Activated T-helper 1 cell treated with anti-CD3 and anti-CD28 coated beads, Interleukin-2, amount 50 U/mL, for 16 hours (primary cell): ENCODE measurements around the gene NDUFS7.

Experiments
- DNase-seq, 2 donors: peaks; one replicate each; pipeline ENCODE4 v3.0.0-alpha.2; 2020; ENCODE audit warnings: low read depth in 1 of 2, low spot score in 1 of 2

NDUFS7 gene

DNA sequence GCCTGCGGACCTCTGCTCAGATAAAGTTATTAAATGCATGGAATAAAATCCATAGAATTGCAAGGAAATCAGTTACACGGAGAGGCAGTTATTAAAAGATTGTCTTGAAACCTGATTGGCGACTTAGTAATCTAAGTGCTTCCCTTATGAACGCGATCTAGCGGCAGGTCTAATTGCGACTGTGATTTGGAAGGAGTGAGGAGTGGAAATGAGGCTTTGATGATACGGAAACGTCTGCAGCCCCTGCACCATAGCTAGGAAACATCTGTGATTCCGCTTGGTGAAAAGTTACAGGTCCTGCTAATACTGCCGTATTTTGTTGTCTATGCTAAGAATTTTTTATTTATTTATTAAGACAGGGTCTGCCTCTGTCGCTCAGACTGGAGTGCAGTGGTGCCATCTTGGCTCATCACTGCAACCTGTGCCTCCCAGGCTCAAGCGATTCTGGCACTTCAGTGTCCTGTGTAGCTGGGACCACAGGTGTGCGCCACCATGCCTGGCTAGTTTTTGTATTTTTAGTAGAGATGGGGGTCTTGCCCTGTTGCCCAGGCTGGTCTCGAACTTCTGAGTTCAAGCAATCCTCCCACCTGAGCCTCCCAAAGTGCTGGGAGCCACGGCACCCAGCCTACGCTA lies 887 bp downstream of the NDUFS7 start:
- DNase-seq, result no peak

DNA sequence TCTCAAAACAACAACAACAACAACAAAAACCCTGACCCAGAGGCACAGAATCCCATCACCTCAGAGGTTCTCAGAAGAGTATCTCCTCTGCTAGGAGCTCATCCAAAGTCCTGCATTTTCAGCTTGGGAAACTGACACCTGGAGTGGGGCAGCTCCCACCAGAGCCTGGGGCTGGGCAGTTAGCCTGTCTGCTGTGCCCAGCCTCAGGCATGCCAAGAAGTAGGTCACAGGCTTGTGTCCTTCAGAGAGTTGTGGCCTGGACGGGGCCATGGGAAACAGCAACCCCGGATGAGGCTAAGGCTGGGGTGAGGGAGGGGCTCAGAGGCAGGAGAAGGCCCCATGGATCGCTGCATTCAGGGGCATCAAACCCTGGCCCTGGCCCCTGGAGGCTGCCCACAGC lies 2.1 kb downstream of the NDUFS7 start:
- DNase-seq, result no peak

DNA sequence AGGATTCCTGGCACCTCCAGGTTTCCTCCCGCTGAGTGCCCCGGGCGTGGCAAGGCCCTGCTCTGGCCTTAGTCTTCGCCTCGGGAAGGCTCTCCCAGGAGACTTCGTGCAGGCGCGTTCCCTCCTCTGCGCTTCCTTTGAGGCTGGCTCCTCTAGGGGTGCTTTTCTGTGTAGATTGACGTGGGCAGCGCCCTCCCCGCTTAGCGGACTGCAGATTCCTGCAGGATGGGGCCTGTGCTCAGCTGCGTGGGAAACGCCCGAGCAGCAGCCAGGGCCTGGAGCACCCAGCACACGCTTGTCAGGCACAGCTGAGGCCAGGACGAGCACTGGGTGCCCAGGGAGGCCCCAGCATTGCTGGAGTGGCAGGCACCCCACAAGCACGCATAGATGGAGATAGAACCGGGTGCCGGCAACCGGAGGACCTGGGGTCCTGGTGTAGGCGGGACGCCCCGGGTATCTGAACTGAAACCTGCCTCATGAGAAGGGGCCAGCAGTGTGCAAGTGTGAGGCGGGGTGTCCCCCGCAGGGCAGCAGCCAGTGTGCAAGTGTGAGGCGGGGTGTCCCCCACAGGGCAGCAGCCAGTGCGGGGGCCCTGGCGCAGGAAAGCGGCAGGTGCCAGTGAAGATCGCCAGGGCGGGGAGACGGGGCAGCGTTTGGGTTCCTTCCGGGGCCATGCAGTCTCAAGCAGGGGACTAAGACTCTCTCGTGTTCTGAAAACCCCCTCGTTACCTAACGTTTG lies 3.4 kb downstream of the NDUFS7 start:
- DNase-seq, result no peak

DNA sequence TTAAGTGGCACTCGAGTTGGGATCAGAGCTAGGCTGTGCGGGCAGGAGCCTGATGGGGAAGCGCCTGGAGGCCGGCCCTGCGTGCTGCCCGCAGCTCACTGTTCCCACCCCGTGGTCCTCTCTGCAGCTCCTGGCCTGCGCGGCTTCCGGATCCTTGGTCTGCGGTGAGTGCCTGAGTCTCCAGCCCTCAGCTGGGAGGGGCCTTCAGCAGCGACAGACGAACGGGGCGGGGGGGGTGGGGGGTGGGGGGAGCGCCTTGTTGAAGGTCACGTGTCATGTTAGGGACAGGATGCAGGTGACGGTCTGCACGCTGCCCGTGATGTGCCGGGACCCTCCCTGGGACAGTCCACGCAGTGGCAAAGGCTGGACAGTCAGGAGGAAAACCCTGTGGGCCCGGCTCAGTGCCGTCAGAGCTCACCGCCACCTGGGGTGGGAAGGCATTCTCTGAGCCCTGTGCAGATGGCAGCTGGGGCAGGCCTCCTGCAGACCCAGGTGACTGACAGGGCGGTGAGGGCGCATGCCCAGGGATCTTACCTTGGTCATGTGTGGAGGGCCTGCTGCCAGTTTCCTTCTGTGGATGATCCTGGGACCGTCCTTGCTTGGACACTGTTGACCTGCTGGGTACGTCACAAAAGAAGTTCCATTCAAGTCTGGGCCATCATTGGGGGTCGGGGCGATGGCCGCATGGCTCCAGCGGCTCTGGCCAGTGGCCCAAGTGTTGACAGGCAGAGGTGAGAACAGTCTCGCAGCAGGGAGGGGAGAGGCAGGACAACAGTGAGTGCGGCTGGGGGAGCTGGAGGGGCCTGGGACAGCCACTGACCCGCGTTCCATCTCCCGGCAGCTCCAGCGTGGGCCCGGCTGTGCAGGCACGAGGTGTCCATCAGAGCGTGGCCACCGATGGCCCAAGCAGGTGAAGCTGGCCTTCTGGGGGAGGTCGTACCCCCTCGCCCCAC lies 4.3 kb downstream of the NDUFS7 start:
- DNase-seq, result no peak

DNA sequence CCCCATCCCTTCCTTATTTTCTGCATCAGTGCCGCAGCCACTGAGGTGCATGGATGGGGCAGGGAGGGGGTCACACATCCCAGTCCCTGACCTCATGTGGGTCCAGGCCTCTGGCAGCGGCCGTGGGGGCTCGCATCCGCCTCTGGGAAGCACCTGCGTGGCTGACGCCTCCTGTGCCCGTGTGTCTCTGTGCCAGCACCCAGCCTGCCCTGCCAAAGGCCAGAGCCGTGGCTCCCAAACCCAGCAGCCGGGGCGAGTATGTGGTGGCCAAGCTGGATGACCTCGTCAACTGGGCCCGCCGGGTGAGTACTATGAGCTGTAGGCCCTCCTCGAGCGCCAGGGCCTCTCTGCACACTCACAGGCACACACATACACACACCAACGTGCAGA lies 4.9 kb downstream of the NDUFS7 start:
- DNase-seq, result no peak

DNA sequence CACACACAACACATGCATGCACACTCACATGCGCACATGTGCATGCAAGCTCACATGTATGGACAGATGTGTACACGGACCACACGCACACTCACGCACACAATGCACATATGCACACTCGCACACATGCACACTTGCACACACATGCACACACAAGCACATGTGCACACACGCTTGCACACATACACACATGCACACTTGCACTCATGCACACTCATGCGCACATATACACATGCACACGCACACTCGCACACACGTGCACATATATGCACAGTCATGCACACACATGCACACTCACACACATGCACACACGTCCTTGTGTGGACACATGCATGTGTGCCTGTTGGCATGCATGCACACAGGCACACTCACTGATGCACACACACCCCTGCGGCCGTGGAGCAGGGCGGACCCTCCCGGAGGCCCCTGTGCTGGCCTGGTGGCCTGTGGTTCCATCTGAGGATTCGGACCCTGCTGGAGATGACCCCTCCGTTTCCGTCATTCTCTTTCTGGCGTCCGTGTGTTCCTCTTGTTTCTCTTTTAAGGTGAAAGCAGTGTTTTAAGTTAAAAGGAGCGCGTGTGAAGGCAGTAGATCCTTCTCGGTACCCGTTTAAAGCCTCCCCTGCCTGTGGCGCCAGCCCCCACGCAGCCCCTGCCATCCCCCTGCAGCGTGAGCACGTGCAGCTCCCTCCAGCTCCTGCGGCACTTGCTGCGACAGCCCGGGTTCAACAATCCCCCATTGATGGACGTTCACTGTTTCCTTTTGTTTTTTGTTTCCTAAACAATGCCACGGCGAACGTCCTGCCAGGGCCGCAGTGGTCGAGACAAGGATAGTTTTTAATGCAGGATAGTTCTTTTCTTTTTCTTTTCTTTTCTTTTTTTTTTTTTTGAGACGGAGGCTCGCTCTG lies 5.6 kb downstream of the NDUFS7 start:
- DNase-seq, result no peak

DNA sequence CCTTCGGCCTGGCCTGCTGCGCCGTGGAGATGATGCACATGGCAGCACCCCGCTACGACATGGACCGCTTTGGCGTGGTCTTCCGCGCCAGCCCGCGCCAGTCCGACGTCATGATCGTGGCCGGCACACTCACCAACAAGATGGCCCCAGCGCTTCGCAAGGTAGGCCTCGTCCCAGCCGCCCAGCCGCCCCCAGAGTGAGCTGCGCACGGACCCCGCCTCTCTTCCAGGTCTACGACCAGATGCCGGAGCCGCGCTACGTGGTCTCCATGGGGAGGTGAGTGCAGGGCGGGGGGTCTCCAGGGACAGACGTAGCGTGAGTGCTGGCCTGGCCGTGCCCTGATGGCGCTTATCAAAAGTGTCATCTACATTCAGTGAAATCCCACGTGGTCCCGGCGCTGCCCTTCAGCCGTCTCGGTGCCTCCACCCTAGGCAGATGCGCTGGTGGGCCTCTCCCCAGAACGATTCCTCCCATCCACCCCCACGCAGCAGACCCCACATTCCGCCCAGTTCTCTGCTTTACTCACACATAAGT lies 7.2 kb downstream of the NDUFS7 start:
- no peak for DNase-seq

DNA sequence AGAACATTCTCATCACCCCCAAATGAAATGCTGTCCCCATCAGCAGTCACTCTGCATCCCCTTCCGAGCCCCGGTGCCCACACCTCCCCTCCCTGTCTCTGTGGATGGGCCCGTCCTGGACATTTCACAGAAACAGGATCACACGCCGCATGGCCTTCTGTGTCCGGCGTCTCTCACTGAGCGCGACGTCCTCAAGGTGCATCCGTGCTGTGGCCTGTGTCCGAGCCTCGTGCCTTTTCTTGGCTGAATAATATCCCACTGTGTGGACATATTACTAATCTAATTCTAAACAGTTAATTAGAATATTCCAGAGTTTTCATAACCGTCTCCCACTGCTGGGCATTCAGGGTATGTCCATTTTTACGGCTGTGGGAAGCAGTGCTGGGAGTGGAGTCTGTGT lies 8.7 kb downstream of the NDUFS7 start:
- DNase-seq, result no peak

DNA sequence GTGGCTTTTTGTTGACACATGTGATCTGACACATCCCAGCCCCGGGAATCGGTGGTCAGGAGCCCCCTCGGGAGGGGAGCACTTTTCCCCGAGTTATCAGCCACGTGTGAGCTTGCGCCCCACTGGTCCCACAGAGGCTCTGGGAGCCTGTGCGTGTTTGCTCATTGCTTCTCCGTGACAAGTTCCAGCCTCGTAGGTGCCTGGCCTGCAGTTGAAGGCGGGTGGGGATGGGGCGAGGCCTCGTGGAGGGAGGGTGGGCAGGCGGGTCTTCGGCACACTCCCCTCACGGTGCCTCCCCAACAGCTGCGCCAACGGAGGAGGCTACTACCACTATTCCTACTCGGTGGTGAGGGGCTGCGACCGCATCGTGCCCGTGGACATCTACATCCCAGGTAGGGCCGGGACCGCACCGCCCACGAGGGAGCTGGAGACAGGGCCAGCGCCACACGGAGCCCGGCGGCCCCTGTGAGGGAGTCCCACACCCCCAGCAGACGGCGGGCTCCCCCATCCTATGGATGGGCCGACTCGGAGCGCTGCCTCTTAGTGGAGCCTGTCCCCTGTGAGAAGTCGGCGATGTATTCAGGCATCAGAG lies 9.3 kb downstream of the NDUFS7 start:
- DNase-seq, result no peak

DNA sequence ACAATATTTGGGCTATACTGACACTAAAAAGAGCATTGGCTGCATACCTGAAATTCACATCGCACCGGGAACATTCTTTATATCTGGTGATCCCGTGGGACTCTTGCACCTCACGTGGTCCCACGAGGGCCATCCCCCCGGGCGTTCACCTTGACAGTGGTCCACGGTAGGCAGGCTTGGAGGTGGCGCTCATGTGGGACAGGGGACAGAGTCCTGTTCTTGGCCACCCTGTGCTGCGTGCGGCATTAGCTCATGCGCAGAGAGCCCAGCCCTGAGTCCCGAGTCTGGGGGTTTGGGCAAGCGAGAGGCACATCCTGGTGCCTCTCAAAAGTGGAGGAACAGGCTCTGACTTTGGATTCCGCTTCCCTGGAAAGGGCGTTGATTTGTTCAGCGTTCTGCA lies 10.1 kb downstream of the NDUFS7 start:
- no peak for DNase-seq

DNA sequence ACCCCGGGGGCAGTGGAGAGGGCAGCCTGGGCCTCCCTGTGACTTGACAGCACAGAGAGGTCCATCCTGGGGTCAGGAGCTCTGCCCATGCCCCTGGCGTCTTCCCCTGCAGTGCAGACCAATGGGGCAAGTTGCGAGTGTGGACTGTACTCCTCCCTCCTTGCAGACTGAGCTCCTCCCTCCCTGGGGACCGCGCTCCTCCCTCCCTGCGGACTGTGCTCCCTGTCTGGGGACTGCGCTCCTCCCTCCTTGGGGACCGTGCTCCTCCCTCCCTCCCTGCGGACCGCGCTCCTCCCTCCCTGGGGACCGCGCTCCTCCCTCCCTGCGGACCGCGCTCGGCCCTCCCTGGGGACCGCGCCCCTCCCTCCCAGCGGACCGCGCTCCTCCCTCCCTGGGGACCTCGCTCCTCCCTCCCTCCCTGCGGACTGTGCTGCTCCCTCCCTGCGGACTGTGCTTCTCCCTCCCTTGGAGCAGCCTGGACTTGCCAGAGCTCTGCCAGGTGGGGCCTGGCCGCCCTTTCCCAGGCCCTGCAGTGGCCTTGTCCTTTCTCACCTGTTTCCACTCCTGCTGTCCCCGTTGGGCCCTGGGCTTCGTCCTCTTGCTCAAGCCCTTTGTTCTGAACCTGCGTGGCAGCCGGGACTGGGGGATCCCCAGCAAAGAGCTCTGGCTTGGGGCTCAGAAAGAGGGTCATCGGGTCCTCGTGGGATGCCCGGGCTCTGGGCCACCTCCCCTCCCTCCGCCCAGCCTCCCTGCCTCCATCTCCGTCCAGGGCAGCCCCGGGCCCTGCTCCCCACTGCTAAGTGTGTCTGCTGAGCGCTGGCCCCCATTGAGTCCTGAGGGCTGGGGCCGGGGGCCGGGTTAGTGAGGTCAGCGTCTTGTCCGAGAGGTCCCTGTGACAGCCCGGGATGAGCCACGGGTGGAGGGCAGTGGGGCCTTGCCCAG lies 10.8 kb downstream of the NDUFS7 start:
- no peak for DNase-seq

DNA sequence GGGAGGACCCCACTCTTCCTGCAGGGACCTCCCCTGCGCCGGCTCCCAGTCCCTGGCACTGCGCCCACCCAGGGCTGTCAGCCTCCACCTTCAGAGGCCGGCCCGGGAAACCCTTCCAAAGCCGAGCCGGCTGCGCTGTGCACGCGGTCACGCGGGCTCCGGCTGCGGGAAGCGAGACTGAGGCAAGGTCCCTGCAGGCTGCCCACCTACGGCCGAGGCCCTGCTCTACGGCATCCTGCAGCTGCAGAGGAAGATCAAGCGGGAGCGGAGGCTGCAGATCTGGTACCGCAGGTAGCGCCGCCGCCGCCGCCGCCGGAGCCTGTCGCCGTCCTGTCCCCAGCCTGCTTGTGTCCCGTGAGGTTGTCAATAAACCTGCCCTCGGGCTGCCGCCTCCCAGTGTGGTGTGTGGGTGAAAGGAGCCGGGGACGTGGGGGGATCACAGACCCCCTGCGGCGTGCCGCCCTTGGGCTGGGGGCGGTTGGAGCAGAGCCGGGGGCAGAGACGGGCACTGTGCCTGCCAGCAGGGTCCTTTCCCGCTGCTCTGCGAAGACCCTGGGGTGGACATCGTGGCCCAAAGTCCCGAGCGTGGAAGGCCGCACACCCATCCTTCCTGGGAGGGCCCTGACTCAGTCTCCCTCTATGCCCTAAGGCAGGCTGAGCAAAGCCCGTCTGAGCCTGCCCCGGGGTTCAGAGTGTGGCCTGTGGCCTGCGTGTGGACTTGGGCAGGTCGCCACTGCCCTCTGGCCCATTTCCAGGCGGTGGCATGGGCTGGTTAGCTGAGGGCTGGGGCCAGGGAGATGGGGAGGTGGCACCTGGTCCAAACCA lies 11.7 kb downstream of the NDUFS7 start:
- DNase-seq, result no peak

DNA sequence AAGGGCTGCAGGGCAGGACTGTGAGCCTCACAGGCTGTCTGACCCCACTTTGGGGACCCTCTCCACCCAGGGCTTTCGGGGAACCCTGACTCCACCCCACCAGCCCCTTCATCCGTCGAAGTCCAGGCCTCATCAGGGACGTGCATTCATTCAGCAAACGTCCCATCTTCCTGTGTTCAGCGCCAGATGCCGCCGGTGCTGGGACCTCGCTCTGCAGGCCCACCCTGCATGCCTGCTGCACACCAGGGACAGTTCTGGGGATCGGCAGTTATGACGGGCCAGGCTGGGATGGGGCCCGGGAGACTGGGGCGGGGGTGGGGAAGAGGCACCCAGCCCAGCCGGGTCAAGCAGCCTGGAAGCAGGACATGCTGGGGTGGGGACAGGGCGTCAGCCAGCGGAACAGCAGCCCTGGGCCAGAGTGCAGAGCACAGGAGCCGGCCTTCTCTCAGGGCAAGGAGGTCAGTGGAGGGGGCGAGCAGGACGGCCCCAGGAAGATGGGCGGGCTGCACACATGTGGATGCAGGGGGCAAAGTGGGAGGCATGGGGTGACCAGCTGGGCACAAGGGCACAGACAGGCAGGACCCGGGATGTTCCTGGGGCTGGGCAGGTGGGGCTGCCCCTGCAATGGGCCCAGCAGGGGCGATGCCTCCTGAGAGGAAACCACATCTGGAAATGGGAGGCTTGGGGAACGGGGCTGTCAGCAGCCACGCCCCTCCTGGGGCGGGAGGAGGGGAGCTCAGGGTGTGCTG lies 12.5 kb downstream of the NDUFS7 start:
- no peak for DNase-seq

DNA sequence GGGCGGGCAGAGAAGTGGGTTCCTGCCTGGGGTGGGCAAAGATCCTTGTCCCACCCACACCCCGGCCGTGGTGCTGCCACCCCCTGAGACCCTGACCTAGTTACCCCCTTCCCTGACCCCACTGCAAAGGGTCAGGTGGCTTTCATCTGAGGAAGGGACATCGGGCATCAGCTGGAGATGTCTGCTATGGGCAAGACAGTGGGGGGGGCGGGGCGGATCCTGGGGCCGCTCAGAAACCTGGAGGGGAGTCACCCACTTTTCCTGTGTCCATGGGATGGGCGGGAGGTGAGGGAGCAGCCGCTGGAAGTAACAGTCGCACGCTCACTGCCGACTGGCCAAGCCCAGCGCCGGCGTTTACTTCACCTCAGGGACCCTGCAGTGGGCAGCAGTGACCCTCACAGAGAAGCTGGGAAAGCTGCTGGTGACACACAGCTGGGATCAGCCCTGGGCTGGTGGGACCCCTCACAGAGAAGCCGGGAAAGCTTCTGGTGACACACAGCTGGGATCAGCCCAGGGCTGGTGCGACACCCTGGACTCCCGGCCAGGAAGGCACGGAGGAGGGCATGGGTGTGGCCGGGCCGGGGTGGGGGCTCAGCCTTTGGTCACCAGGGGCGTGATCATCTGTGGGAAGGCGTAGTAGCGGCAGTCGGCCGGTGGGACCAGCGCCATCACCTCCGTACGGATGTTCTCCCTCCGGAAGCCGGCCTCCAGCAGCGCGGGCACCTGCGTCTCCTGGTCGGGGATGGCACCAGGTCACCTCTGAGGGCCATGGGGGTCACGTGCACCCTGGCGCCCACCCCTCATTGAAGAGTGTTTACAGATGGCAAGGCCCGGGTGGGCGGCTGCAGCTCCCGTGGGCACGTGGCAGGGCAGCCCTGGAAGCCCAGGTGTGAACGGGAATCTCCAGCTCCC lies 13.3 kb downstream of the NDUFS7 start:
- no peak for DNase-seq

DNA sequence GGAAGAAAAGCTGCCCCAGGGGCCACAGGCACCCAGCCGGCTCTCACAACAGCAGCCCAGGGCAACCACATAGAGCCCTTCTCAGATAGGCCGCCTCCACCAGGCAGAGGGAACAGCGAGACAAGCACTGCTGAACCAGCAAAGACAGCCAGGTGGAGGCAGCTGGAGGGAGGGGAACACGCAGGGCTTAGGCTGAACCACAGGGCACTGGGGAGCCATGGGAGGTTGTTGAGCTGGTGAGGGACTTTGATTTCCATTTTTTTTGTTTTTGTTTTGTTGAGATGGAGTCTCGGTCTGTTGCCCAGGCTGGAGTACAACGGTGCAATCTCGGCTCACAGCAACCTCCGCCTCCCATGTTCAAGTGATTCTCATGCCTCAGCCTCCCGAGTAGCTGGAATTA lies 14.1 kb downstream of the NDUFS7 start:
- DNase-seq, result no peak

DNA sequence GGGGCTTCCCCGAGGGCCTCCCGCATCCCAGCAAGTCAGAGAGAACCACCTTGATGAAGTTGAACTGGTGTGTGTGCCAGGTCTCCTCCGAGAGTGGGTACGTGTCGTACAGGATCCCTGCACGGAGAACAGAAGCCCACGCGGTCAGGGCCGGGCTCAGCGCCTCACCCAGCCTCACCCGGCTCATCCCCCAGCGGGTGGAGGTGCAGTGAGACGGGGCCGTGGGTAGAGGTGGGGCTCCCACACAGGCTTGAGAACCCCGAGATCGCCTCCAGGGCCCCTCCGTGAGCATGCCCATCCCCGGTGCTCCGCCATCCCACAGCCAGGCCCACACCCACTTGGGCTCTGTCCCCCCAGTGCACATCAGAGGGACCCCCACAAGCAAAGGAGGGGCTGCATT lies 15.4 kb downstream of the NDUFS7 start:
- no peak for DNase-seq

DNA sequence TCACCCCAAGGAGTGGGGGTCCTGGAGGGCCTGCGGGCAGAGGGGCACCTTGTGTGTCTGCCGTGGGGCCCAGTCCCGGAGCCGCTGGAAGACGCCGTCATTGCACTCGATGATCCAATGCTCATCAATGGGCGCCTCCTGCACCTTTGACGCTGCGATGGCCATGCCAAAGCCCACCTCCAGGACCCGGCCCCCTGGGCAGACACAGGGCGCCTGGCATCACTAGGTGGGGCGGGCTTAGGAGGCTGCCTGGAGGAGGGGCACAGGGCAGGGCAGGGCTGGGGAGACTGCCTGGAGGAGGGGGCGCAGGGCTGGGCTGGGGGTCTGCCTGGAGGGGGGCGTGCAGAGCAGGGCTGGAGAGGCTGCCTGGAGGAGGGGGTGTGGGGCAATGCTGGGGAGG lies 16.0 kb downstream of the NDUFS7 start:
- DNase-seq, result no peak
